HepG2 (cell line): ENCODE results near the gene COA3. TPM values are rescaled to one million over a fixed set of nuclear protein-coding genes. Genes with fewer than 3 reads are reported as not detected.

Source experiments
- DPF2 ChIP-seq: sonication (generic); formaldehyde crosslinking; IDR thresholded peaks from 2 replicates; pipeline ENCODE4 v1.4.0; 2020; ENCODE audit warnings: mild to moderate bottlenecking, low read depth, missing genetic modification reagents, borderline replicate concordance
- HNRNPH1 ChIP-seq: fragments of 200-400 bp; formaldehyde crosslinking; optimal IDR thresholded peaks from 2 replicates; pipeline ENCODE3; 2017; ENCODE audit warnings: mild to moderate bottlenecking, low read depth, low read length
- KAT2B ChIP-seq: fragments of 150-350 bp; IDR thresholded peaks from 2 replicates; pipeline ENCODE4 v1.6.1; 2014; ENCODE audit warnings: low read depth, low read length, borderline replicate concordance
- KAT8 ChIP-seq: IDR thresholded peaks from 2 replicates; pipeline ENCODE4 v1.6.1; 2016; ENCODE audit warnings: missing genetic modification reagents, missing compliant biosample characterization
- MBNL3 ChIP-seq: fragments of 250-450 bp; sonication (Bioruptor Pico); conservative IDR thresholded peaks from 2 replicates; pipeline ENCODE4 v1.8.0; 2022; ENCODE audit warnings: mild to moderate bottlenecking, inconsistent platforms
- POLR2G ChIP-seq: fragments of 200-400 bp; formaldehyde crosslinking; IDR thresholded peaks from 2 replicates; pipeline ENCODE4 v1.6.1; 2018; ENCODE audit warnings: mild to moderate bottlenecking, low read depth, low read length, moderate library complexity
- SP5 ChIP-seq: IDR thresholded peaks from 2 replicates; pipeline ENCODE4 v1.6.1; 2016; ENCODE audit warnings: low read depth, borderline replicate concordance
- SRSF4 ChIP-seq: fragments of 200-400 bp; formaldehyde crosslinking; IDR thresholded peaks from one replicate; pipeline ENCODE4 v1.6.1; 2018; ENCODE audit warnings: mild to moderate bottlenecking, low read depth, low read length, moderate library complexity; ENCODE audit not compliant: poor library complexity, severe bottlenecking
- SRY ChIP-seq: sonication (generic); formaldehyde crosslinking; IDR thresholded peaks from 2 replicates; pipeline ENCODE4 v1.8.0; 2022; ENCODE audit warnings: mild to moderate bottlenecking, missing genetic modification reagents
- TEAD2 ChIP-seq: sonication (generic); formaldehyde crosslinking; IDR thresholded peaks from 2 replicates; pipeline ENCODE4 v1.9.0; 2021; ENCODE audit warnings: missing genetic modification reagents
- TMF1 ChIP-seq: sonication (generic); formaldehyde crosslinking; IDR thresholded peaks from 2 replicates; pipeline ENCODE4 v1.8.1; 2022; ENCODE audit warnings: low read depth, missing genetic modification reagents
- ZBTB2 ChIP-seq: sonication (generic); formaldehyde crosslinking; IDR thresholded peaks from 2 replicates; pipeline ENCODE4 v1.8.0; 2022; ENCODE audit warnings: low read depth, missing genetic modification reagents
- ZC3H13 ChIP-seq: sonication (generic); formaldehyde crosslinking; IDR thresholded peaks from 2 replicates; pipeline ENCODE4 v1.8.1; 2023; ENCODE audit warnings: mild to moderate bottlenecking, missing genetic modification reagents, moderate library complexity
- ZNF350 ChIP-seq: sonication (generic); formaldehyde crosslinking; IDR thresholded peaks from 2 replicates; pipeline ENCODE4 v1.4.0; 2020; ENCODE audit warnings: mild to moderate bottlenecking, low read depth, missing genetic modification reagents, borderline replicate concordance
- ZNF720 ChIP-seq: sonication (generic); formaldehyde crosslinking; IDR thresholded peaks from 2 replicates; pipeline ENCODE4 v1.4.0; 2020; ENCODE audit warnings: missing genetic modification reagents
- ZNF770 ChIP-seq: sonication (generic); formaldehyde crosslinking; IDR thresholded peaks from 2 replicates; pipeline ENCODE4 v1.5.0; 2020; ENCODE audit warnings: mild to moderate bottlenecking, missing genetic modification reagents
- ZNF773 ChIP-seq: sonication (generic); formaldehyde crosslinking; IDR thresholded peaks from 2 replicates; pipeline ENCODE4 v1.4.0; 2020; ENCODE audit warnings: missing genetic modification reagents, borderline replicate concordance
- ZNF777 ChIP-seq: sonication (generic); formaldehyde crosslinking; IDR thresholded peaks from 2 replicates; pipeline ENCODE4 v1.4.0; 2020; ENCODE audit warnings: missing genetic modification reagents
- ZNF788 ChIP-seq: sonication (generic); formaldehyde crosslinking; IDR thresholded peaks from 2 replicates; pipeline ENCODE4 v1.5.0; 2020; ENCODE audit warnings: mild to moderate bottlenecking, missing genetic modification reagents, borderline replicate concordance
- polyA plus RNA-seq, 8 experiments: library from polyadenylated mRNA; depleted of rRNA in 3 of 8; stranded (reverse) in 7 of 8; unstranded in 1 of 8; fragments of >200 nt; fragmentation: Illumina TruSeq in 4 of 8; extraction: Trizol in 4 of 8; gene quantifications; 2 replicates each; pipeline versions ENCODE4 v1.2.1 to v1.2.3, GENCODE V29; 2011 to 2016; ENCODE audit warnings: low read depth in 4 of 8, missing spikeins in 1 of 8, mixed read lengths in 1 of 8; ENCODE audit not compliant: insufficient read depth in 1 of 8
- total RNA-seq, 5 experiments: library from RNA; depleted of rRNA; stranded (reverse); fragments of >200 nt; fragmentation: Illumina TruSeq; extraction: Trizol; gene quantifications; 2 replicates each; pipeline ENCODE4 v1.2.3, GENCODE V29; 2016; ENCODE audit warnings: low read depth in 1 of 5
- TF ChIP-seq, protein P1 (sequence below): sonication (generic); formaldehyde crosslinking; conservative IDR thresholded peaks from 2 replicates; pipeline ENCODE4 v1.4.0; 2020; ENCODE audit warnings: missing genetic modification reagents
- TF ChIP-seq, protein P2 (sequence below): sonication (generic); formaldehyde crosslinking; IDR thresholded peaks from 2 replicates; pipeline ENCODE4 v1.4.0; 2020; ENCODE audit warnings: missing genetic modification reagents, borderline replicate concordance
- TF ChIP-seq, protein P3 (sequence below): sonication (generic); formaldehyde crosslinking; IDR thresholded peaks from 2 replicates; pipeline ENCODE4 v1.4.0; 2020; ENCODE audit warnings: missing genetic modification reagents

Gene COA3
- total and polyA plus RNA-seq, 2 of the 13 experiments (the other 11 are each of a cell fraction or from before 2014, with no cell fraction given) = 133 to 202 TPM

- TF ChIP-seq, protein P1, sequence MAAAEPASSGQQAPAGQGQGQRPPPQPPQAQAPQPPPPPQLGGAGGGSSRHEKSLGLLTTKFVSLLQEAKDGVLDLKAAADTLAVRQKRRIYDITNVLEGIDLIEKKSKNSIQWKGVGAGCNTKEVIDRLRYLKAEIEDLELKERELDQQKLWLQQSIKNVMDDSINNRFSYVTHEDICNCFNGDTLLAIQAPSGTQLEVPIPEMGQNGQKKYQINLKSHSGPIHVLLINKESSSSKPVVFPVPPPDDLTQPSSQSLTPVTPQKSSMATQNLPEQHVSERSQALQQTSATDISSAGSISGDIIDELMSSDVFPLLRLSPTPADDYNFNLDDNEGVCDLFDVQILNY (CRISPR knock-in tag) = no peak
- no peak for TF ChIP-seq SRSF4
- TF ChIP-seq ZNF350 (CRISPR knock-in tag) = no peak
- TF ChIP-seq SRY (CRISPR knock-in tag) = no peak
- TF ChIP-seq, protein P2, sequence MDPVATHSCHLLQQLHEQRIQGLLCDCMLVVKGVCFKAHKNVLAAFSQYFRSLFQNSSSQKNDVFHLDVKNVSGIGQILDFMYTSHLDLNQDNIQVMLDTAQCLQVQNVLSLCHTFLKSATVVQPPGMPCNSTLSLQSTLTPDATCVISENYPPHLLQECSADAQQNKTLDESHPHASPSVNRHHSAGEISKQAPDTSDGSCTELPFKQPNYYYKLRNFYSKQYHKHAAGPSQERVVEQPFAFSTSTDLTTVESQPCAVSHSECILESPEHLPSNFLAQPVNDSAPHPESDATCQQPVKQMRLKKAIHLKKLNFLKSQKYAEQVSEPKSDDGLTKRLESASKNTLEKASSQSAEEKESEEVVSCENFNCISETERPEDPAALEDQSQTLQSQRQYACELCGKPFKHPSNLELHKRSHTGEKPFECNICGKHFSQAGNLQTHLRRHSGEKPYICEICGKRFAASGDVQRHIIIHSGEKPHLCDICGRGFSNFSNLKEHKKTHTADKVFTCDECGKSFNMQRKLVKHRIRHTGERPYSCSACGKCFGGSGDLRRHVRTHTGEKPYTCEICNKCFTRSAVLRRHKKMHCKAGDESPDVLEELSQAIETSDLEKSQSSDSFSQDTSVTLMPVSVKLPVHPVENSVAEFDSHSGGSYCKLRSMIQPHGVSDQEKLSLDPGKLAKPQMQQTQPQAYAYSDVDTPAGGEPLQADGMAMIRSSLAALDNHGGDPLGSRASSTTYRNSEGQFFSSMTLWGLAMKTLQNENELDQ (CRISPR knock-in tag) = no peak
- TF ChIP-seq, protein P3, sequence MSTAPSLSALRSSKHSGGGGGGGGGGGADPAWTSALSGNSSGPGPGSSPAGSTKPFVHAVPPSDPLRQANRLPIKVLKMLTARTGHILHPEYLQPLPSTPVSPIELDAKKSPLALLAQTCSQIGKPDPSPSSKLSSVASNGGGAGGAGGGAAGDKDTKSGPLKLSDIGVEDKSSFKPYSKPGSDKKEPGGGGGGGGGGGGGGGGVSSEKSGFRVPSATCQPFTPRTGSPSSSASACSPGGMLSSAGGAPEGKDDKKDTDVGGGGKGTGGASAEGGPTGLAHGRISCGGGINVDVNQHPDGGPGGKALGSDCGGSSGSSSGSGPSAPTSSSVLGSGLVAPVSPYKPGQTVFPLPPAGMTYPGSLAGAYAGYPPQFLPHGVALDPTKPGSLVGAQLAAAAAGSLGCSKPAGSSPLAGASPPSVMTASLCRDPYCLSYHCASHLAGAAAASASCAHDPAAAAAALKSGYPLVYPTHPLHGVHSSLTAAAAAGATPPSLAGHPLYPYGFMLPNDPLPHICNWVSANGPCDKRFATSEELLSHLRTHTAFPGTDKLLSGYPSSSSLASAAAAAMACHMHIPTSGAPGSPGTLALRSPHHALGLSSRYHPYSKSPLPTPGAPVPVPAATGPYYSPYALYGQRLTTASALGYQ = no peak
- TF ChIP-seq TEAD2 (CRISPR knock-in tag) = no peak
- TF ChIP-seq HNRNPH1 = no peak
- TF ChIP-seq SP5 (CRISPR knock-in tag) = no peak
- TF ChIP-seq ZNF720 (CRISPR knock-in tag) = no peak
- TF ChIP-seq POLR2G = no peak
- no peak for TF ChIP-seq ZNF788 (CRISPR knock-in tag)
- TF ChIP-seq ZNF770 = no peak
- no peak for TF ChIP-seq KAT8
- no peak for TF ChIP-seq ZNF773
- TF ChIP-seq KAT2B = no peak
- no peak for TF ChIP-seq DPF2 (CRISPR knock-in tag)
- TF ChIP-seq ZC3H13 (CRISPR knock-in tag) = no peak
- no peak for TF ChIP-seq MBNL3
- TF ChIP-seq ZNF777 (CRISPR knock-in tag) = no peak
- no peak for TF ChIP-seq ZBTB2 (CRISPR knock-in tag)
- TF ChIP-seq TMF1 (CRISPR knock-in tag) = no peak
Measured at GRCh38 chr17:42843358-42843934, 44.9 kb upstream of the COA3 start (continued).
